Anterior cingulate cortex (tissue), 58 donors: Measurements from ENCODE around the gene AACS.
"Not testable (repeated sequence)": the region's sequence is repeated elsewhere in the genome, so short reads cannot be mapped to it uniquely, and the experiment has no call there.

ENCODE experiments used
- DNase-seq, 58 donors: peaks; one replicate each; lab custom pipeline; 2025; lab: John Stamatoyannopoulos, UW

Gene AACS

GRCh38 chr12:125053821-125054220 is 11.4 kb upstream of the AACS start:
- DNase-seq, result no peak

- no peak for DNase-seq
Observed at GRCh38 chr12:125055591-125055990, 9.6 kb upstream of the AACS start.

GRCh38 chr12:125056306-125056705 is 8.9 kb upstream of the AACS start:
- DNase-seq, result no peak

- no peak for DNase-seq
Observed at GRCh38 chr12:125057708-125058107, 7.5 kb upstream of the AACS start.

GRCh38 chr12:125061229-125061628 is 4.0 kb upstream of the AACS start:
- DNase-seq, result no peak

- DNase-seq, result not testable (repeated sequence)
Observed at GRCh38 chr12:125063522-125063921, 1.7 kb upstream of the AACS start.

- DNase-seq, result no peak
Observed at GRCh38 chr12:125064492-125064891, 743 bp upstream of the AACS start.

GRCh38 chr12:125065919-125066570 is 810 bp downstream of the AACS start:
- DNase-seq, result peak in 1 of 58 donors; percentile 24

- DNase-seq, result no peak
Observed at GRCh38 chr12:125068391-125068790, 3.2 kb downstream of the AACS start.

GRCh38 chr12:125069616-125070015 is 4.4 kb downstream of the AACS start:
- peak in 18 of 58 donors; percentile 2 to 66 (median 26) for DNase-seq

GRCh38 chr12:125070112-125070511 is 4.9 kb downstream of the AACS start:
- peak in 9 of 58 donors; percentile 11 to 50 (median 21) for DNase-seq

- no peak for DNase-seq
Observed at GRCh38 chr12:125070661-125071390, 5.6 kb downstream of the AACS start.

GRCh38 chr12:125071456-125071855 is 6.2 kb downstream of the AACS start:
- DNase-seq, result peak in 23 of 58 donors; percentile 7 to 73 (median 33)

- no peak for DNase-seq
Observed at GRCh38 chr12:125072496-125072895, 7.3 kb downstream of the AACS start.

- DNase-seq, result not testable (repeated sequence)
Observed at GRCh38 chr12:125074294-125074693, 9.1 kb downstream of the AACS start.

GRCh38 chr12:125076103-125076502 is 10.9 kb downstream of the AACS start:
- no peak for DNase-seq

GRCh38 chr12:125079084-125079483 is 13.8 kb downstream of the AACS start:
- no peak for DNase-seq

GRCh38 chr12:125079648-125080645 is 14.7 kb downstream of the AACS start:
- peak in 2 of 58 donors; percentile 21 to 44 for DNase-seq

- DNase-seq, result no peak
Observed at GRCh38 chr12:125081427-125081826, 16.2 kb downstream of the AACS start.

GRCh38 chr12:125083072-125083471 is 17.8 kb downstream of the AACS start:
- no peak for DNase-seq

GRCh38 chr12:125088199-125088598 is 23.0 kb downstream of the AACS start:
- not testable (repeated sequence) for DNase-seq
